NCI-H82 (cell line): ENCODE data around the gene NAE1.
"Not testable (repeated sequence)": the region's sequence is repeated elsewhere in the genome, so short reads cannot be mapped to it uniquely, and the experiment has no call there.

Experiments used
- DNase-seq: peaks from one replicate; lab custom pipeline; 2025; lab: John Stamatoyannopoulos, UW

Gene NAE1

DNA sequence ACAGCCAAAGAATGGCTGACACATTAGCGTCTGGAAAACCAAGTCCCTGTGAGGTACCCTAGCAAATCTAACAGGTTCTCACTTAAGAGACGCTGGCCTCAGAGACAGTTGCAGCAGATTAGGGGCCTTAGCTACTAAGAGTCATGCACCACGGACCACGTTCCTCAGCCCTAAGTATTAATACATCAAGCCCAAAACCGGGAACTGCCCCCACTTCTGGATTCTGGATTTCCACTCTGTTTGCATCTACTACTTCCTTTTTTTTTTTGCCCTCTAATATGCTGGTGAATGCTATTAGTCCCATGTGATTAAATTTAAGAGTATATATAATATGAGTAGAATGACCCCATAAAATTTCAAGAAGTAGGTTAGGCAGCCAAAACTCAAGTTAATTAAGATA lies 28.6 kb downstream of the NAE1 start:
- no peak for DNase-seq

DNA sequence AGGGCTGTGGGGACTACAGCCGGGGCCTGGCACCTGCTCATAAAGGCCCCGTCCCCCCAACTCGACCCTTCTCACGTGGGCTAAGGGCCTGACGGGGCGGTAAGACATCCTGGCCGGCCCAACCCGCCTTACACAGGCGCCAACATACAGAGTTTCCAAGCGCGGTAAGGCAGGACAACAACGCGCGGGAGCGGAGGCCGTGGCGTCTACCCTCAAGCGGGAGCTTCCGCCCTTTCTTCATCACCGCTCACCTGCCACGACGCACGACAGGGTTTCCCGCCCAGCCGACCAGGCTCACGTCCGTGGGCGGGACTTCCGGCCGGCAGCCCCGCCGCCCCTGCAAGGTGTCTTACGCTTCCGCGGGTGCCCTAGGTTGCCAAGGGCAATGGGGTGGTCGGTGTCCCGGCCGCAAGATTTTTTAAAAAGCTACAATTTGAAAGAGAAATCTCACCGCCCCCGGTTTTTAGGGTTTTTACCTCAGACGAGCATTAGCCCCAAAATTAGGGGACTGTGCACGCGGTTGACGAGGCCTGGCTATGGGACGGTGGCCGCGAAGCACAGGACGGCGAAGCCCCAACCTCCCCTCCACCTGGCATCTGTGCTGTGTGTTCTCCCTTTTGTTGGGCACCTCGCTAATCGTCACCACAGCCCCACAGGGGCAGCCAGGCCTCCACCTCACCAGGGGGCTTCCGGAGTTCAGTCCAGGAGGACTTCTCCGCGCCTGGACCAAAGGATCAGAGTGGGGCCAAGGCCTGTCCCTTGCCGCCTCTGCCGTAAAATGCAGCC lies 29.3 kb downstream of the NAE1 start, which contains the start of gene TERB1:
Gene TERB1 (minus strand): TSS at position 265 of the 786 bp plus-strand sequence. CDS start 4,786 bp downstream, outside the sequence.
- DNase-seq, result no peak

DNA sequence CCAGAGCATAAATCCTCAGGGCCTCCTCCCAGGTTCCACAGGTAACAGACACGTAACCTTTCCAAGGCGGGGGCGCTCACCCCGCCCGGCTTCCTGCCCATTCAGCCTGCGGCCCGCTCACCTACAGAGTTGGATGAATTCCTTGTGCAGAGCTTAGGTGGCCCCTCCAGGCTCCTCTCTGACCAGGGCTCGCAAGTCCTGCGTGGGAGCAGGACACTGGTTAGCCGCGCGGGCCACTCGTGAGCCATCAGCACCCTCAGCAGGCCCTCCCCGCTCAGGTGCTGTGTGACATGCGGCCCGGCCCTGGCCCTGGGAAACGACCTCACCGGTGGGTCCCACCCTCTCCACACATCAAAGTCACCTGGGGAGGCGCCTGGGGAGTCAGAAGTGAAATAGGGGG lies 29.9 kb downstream of the NAE1 start:
- no peak for DNase-seq

DNA sequence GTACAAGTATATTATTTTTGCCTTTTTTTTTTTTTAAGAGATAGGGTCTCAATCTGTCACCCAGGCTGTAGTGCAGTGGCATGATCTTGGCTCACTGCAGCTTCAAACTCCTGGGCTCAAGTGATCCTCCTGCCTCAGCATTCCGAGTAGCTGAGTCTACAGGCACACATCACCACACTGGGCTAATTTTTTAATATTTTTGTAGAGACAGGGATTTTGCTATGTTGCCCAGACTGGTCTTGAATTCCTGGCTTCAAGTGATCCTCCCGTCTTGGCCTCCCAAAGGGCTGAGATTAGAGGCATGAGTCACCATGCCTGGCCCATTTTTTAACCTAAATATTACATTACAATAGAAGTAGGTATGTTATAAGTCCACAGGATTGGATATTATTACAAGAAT lies 32.6 kb downstream of the NAE1 start:
- no peak for DNase-seq

DNA sequence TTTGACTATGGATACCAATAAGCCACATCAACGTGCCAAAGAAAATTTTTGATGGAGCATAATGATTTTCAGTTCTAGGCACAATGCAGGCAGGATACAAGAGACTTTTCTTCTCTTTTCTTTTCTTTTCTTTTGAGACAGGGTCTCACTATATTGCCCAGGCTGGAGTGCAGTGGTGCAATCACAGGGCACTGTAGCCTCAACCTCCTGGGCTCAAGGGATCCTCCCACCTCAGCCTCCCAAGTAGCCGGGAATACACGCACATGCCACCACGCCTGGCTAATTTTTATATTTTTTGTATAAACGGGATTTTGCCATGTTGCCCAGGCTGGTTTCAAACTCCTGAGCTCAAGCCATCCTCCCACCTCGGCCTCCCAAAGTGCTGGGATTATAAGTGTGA lies 36.8 kb downstream of the NAE1 start:
- DNase-seq, result not testable (repeated sequence)

DNA sequence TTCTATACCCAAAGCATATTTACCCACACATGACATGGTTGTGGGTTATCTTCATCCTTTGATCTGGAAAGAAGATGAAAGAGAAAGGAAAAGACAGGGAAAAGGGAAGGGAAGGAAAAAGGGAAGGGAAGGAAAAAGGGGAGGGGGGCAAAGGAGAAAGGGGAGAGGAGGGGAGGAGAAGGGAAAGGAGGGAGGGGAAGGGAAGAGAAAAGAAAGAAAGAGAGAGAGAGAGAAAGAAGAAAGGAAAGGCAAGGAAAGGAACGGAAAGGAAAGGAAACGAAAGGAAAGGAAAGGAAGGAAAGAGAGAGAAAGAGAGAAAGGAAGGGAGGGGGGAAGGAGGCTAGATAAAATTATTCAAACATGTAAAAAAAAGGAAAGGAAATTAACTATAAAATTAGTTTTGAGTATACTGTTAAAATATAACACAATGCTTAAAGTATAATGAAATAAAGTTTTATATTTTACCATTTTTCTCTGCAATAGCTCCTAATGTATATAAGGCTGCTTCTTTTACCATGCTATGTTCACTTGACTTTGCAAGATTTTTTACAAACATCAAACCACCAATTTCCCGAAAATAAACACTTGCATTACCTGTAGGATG lies 40.5 kb downstream of the NAE1 start:
- DNase-seq, result no peak

DNA sequence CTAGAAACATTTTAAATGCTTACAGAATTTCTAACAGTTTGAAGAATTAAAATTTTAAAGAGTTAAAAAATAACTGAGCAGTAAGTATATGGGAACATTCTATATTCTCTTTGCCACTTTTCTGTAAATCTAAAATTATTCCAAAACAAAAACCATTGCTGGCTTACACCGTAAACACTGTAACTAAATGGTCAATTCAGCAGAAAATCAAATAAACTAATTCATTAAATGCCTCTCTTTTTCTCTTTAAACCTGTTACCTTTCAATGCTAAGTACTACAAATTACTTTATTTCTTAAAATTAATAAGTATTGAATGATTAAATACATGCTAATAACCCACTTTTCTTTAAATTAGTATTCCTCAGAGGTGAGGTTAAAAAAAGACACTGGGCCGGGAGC lies 43.3 kb downstream of the NAE1 start:
- DNase-seq, result no peak

DNA sequence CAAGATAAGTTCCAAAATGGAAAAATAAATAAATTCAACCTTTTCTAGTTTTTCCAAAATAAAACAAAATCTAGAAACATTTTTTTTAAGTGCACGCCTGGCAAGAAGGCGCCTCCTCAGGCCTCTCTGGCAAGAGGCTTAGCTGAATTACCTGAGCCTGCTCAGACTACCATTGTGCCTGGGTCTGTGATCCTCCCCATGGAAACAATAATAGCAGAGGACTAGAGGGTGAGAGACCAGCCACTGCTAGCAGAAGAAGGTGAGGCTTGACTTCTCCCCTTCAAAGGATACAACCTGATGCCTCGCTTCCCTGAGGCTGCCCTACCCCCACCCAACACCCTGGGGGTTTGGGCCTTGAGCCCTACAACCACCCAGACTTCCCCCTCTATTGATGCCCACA lies 44.2 kb downstream of the NAE1 start:
- no peak for DNase-seq

DNA sequence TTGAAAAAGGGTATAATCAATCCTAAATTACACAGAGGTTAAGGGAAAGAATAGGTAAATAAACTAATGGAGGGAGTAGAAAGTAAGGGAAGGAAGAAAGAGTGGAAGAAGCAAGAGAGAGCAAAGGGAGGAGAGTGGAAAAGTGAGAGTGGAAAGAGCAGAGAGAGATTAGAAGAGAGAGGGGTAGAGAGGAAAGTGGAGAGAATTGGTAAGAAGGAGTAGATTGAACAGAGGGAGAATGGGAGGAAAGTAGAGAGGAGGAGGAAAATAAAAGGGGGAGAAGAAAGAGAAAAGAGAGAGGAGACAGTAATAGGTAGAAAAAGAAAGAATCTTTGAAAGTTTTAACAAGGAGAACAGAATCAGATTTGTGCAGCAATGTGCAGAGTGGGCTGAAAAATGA lies 54.3 kb downstream of the NAE1 start:
- no peak for DNase-seq

DNA sequence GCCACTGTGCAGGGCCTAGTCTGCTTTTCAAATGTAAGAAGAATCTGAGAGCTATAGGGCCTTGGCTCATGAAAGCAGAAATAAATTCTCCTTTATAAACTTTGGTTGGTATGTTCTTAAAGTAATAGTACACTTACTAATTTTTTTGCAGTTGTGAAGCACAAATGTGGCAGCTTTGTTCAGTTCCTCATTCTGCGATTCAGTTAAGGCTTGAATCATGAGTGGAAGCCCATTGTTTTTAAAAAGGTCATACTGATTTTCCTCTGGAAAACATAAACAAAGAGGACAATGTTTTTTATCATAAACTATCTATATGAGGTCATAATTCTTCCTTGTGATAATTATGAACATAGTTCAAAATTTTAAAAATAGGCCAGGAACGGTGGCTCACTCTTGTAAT lies 55.8 kb downstream of the NAE1 start:
- no peak for DNase-seq

DNA sequence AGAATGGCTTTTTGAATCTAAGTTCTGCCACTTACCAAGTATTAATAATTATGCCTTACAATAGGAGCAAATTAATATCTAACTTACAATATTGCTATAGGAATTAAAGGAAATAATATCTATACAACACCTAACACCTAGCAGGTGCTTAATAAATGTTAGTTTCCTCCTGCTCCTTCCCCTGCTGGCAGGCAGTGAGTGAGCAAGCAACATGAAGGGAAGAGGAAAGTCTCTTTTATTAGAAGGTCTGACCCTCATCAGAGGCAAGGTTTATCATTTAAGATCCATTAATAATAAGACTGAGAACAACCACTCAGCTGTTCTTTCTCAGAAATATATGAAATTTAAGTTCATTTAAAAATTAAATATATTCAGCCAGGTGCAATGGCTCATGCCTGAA lies 72.7 kb downstream of the NAE1 start:
- DNase-seq, result no peak

DNA sequence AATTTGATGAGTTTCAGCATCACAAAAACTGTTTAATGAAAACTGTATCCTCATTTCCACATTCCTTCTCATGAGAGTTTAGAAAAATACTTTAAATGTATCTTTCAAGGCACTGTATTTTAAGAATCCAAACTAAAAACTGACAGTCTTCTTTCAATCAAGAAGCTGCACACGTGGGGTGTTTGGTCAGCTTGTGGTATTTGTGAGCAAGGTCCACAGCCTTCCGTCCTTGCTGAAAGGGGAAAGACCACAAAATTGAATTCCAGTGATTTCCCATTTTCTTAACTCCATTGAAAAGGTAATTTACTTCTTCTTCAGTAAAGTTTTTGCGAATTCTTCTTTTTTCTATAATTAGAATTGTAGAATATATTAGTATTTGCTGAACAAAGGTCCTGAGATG lies 76.0 kb downstream of the NAE1 start:
- no peak for DNase-seq

DNA sequence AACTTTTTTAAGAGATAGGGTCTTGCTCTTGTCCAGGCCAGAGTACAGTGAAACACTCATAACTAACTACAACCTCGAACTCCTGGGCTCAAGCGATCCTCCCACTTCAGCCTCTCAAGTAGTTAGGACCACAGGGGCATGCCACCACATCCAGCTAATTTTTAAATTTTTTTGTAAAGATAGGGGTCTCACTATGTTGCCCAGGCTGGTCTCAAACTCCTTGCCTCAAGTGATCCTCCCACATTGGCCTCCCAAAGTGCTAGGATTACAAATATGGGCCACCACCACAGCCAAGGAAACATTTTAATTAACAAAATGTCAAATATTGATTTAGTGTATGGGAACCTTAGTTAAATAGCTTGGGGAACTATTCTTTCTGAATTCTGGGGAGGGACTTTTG lies 76.6 kb downstream of the NAE1 start:
- no peak for DNase-seq

DNA sequence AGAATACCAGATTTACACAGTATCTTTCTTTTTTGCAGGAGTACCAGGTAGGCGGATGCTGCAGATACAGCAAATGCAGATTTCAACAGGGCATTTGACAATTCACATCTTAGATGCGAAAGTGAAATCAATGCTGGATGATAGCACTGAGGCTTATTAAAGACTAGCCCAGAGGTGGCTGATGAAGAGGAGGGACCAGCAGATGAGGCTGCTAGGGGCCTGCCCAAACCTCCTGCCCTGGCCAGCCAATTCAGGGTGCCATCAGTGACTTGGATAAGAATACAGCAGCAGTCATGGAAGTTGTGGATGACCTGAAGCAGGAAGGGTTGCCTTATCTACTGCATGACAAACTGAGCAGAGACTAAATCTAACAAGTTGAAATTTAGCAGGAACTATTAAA lies 77.8 kb downstream of the NAE1 start:
- no peak for DNase-seq
